Astrocyte (in vitro differentiated cells and primary cell): Measurements from ENCODE around the gene CDK5RAP2.

ENCODE experiments used
- EZH2 ChIP-seq: IDR thresholded peaks from 2 replicates; pipeline ENCODE4 v1.6.1; 2012; ENCODE audit warnings: mild to moderate bottlenecking, low read length, inconsistent platforms; ENCODE audit not compliant: insufficient read depth
- TF ChIP-seq, protein P1 (sequence below): IDR thresholded peaks from 2 replicates; pipeline ENCODE4 v1.5.1; 2011; ENCODE audit warnings: low read depth, mild to moderate bottlenecking, inconsistent platforms, low read length, moderate library complexity; ENCODE audit not compliant: insufficient read depth

DNA sequence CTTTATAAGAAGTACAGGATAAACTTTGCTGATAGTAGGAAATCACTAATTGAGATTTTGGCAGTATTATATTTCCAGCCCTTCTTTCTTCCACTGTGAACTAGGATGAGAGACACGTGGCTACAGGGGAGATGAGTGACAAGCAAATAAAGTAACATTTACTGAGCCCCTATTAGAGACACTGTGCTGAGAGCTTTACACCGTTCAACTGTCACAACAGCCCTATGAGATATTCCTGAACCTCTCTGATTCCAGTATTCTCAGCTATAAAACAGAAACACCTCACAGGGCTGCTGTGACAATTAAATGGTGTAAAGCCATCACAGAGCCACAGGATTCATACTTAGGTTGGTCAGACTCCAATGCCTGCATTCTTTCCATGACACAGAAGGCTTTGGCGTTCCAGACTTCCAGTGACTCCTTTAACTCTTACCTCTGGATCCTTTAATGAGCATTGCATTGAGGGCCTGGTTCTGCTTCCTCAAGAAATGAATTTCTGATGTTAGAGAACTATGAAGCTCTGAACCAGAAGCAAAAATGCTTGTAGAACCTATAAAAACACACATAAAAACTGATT, 169.0 kb downstream of the CDK5RAP2 start:
- TF ChIP-seq, protein P1, sequence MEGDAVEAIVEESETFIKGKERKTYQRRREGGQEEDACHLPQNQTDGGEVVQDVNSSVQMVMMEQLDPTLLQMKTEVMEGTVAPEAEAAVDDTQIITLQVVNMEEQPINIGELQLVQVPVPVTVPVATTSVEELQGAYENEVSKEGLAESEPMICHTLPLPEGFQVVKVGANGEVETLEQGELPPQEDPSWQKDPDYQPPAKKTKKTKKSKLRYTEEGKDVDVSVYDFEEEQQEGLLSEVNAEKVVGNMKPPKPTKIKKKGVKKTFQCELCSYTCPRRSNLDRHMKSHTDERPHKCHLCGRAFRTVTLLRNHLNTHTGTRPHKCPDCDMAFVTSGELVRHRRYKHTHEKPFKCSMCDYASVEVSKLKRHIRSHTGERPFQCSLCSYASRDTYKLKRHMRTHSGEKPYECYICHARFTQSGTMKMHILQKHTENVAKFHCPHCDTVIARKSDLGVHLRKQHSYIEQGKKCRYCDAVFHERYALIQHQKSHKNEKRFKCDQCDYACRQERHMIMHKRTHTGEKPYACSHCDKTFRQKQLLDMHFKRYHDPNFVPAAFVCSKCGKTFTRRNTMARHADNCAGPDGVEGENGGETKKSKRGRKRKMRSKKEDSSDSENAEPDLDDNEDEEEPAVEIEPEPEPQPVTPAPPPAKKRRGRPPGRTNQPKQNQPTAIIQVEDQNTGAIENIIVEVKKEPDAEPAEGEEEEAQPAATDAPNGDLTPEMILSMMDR, result no peak
- no peak for TF ChIP-seq EZH2
